COR-L47 (cell line): ENCODE results near the gene BCKDK.

Experiments
- DNase-seq: peaks from one replicate; lab custom pipeline; 2025; lab: John Stamatoyannopoulos, UW

Gene BCKDK

DNA sequence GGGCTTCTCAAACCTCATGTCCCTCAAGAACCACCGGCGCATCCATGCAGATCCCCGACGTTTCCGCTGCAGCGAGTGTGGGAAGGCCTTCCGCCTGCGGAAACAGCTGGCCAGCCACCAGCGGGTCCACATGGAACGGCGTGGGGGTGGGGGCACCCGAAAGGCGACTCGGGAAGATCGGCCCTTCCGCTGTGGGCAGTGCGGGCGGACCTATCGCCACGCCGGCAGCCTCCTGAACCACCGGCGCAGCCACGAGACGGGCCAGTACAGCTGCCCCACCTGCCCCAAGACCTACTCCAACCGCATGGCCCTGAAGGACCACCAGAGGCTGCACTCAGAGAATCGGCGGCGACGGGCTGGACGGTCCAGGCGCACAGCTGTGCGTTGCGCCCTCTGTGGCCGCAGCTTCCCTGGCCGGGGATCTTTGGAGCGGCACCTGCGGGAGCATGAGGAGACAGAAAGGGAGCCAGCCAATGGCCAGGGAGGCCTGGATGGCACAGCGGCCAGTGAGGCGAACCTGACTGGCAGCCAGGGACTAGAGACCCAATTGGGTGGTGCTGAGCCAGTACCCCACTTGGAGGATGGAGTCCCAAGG is 28.1 kb upstream of the BCKDK start:
- no peak for DNase-seq

DNA sequence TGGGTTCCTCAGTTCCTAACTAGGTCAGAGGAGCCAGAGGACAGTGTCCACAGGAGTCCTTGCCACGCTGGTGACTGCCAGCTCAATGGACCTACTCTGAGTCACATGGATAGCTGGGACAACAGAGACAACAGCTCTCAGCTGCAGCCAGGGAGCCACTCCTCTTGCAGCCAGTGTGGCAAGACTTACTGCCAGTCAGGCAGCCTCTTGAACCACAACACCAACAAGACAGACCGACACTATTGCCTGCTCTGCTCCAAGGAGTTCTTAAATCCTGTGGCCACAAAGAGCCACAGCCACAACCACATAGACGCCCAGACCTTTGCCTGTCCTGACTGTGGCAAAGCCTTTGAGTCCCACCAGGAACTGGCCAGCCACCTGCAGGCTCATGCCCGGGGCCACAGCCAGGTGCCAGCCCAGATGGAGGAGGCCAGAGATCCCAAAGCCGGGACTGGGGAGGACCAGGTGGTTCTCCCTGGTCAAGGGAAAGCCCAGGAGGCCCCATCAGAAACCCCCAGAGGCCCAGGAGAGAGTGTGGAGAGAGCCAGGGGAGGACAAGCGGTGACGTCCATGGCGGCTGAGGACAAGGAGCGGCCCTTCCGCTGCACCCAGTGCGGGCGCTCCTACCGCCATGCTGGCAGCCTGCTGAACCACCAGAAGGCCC is 27.3 kb upstream of the BCKDK start:
- no peak for DNase-seq

GRCh38 chr16:31081428-31082351 is 26.5 kb upstream of the BCKDK start:
- no peak for DNase-seq

GRCh38 chr16:31082368-31083045 is 25.7 kb upstream of the BCKDK start:
- DNase-seq, result no peak

DNA sequence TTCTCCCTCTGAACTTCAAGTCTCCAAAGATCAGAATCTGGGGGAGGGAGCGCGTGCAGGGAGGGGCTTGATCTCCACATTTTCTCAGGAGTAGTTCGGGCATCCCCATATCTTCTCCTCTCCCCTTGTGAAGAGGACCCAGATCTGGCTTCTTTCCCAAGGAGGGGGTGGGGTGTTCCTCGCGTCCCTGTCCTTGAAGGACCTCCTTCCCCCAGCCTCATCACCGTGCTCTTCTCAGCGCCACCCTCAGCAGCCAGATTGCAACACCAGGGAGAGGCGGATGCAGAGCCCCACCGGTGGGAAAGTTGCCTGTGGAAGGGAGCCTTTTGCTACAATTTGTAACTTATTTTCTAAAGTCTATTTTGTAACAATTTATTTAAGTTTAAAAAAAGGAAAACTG is 25.1 kb upstream of the BCKDK start:
- no peak for DNase-seq

- DNase-seq, result no peak
Observed at GRCh38 chr16:31083556-31083955, 24.6 kb upstream of the BCKDK start.

DNA sequence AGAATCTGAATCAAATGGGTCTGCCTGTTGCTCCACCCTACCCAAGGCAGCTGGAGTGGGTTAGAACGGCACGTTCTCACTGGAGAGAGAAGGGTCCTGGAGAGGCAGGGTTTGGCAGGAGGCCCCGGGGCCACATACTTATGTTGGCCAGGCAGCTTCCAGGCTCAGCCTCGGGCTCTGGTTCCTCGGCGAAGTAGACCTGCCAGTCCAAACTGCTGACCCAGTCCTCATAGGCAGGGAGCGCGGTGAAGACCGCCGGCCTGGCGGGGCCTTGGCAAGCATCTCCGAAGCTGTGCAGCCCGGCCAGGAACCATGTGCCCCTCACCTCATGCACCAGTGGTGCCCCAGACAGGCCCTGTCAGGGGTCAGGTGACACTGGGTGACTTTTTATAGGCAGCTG is 24.2 kb upstream of the BCKDK start:
- DNase-seq, result no peak

DNA sequence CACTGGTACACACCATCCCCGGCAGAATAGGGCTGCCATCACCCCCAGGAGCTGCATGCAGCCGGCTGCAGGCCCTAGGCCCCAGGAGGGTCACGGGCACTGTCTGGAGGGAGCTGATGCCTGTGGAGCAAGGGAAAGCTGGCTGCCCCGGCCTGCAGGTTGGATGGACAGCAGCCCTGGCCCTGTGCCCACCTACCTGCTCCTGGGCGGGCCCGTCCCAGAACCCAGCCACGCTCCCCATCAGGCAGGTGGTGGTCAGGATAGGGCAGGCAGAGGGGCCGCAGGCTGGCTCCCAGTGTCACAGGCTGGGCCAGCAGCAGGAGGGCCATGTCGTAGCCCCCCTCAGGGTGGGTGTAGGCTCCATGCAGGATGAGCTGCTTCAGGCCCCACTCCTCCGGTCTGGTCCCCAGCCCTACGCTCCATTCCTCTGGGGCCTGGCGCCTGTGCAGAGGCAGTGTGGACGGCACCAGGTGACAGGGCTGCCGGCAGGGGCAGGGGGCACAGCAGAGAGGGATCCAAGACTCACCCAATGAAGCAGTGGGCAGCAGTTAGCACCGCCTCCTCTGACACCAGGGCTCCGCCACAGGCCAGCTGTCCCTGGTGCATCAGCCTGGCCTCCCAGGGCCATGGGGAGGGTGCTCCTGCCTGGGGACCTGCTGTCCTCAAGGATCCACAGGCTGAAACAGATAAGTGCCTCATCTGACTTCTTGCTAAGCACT is 23.4 kb upstream of the BCKDK start:
- DNase-seq, result no peak

DNA sequence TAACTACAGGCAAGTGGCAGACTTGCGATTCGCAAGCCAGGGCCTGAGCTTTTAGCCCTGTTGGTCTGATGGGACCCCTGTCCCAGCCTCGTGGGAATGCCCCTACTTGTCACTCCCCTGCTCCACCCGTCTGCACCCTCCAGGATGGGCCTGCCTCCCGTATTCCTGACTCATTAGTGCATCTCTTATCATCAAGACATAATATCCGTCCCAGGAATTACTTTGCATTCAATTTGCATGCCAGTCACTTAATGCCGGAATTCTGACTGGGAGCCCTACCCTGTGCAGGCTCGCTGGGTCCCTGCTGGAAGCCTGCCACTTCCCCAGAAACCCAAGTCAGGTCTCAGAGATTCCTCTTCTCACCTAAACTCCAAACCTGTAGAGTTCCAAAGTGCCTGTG is 22.8 kb upstream of the BCKDK start:
- DNase-seq, result no peak

DNA sequence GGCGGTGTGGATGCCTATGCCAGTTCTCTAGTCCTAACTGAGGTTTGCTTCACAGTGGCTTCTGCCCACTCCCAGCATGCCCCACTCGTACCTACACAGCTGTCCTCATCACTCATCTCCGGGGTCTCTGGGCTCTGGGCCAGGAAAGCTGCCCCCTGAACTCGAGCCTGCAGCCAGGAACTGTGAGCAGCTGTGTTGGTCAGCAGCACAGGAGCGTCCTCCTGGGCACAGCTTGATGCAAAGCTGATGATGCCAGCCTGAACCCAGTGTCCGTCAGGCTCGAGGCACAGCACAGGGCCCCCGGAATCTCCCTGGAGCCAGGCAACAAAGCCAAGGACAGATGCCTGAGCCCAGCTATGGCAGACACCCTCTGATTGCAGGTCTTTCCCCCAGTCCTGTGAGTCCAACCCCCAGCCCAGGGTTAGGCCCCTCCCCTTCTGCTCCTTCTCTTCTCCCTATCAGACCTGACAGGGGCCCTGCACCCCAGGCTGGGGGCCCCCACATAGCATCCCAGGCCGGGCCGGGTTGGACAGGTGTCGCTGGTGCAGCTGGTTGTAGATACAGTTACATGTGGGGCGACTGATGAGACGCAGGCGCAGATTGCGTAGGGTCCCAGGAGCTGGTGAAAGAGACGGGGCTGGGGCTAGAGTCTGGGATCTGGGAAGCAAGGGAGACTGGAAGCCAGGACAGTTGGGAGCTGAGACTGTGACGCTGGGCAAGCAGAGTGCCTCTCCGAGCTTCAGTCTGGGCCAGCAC is 22.1 kb upstream of the BCKDK start:
- no peak for DNase-seq

- DNase-seq, result no peak
Observed at GRCh38 chr16:31086629-31086906, 21.6 kb upstream of the BCKDK start.

DNA sequence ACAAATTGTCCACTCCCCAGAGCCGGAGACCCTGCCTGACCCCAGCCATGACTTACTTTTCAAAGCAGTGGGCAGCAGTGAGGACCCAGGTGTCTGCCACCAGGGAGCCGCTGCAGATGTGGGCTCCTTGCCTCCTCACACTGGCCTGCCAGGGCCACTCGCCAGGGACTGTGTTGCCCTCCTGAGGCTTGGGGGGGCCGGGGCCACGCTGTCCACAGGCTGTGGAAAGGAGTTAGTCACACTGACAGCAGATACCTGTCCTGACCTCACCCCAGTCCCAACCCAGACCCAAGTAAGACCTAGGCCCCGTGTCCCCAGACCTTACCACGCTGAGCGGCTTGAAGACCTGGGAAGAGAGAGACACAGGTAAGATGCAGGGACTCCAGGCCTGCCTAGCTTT is 20.7 kb upstream of the BCKDK start:
- DNase-seq, result no peak

- DNase-seq, result no peak
Observed at GRCh38 chr16:31087971-31088370, 20.2 kb upstream of the BCKDK start.

- DNase-seq, result no peak
Observed at GRCh38 chr16:31088459-31089183, 19.6 kb upstream of the BCKDK start, which contains the start of gene PRSS53. Gene PRSS53 (minus strand): TSS chr16:31088943. CDS start chr16:31088809, 134 bp downstream.

GRCh38 chr16:31089199-31089598 is 19.0 kb upstream of the BCKDK start:
- no peak for DNase-seq

DNA sequence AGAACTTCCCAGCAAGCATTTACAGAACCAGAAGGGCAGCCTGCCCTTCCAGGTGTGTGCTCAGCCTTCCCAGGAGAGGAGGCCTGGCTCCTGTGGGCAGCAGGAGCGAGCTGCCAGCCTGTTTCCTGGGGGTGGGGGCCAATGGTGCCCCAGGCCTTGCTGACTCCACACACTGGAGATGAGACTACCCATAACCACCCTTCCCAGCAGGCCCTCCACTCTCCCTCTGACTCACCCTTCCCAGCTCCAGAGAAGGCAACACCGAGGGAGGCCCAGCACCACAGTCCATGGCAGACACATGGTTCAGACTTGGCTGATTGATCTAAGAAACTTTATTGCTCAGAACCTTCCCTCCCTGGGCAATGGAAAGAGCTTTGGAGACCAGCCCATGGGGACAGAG is 17.6 kb upstream of the BCKDK start:
- no peak for DNase-seq

- no peak for DNase-seq
Observed at GRCh38 chr16:31092330-31092729, 15.9 kb upstream of the BCKDK start.

DNA sequence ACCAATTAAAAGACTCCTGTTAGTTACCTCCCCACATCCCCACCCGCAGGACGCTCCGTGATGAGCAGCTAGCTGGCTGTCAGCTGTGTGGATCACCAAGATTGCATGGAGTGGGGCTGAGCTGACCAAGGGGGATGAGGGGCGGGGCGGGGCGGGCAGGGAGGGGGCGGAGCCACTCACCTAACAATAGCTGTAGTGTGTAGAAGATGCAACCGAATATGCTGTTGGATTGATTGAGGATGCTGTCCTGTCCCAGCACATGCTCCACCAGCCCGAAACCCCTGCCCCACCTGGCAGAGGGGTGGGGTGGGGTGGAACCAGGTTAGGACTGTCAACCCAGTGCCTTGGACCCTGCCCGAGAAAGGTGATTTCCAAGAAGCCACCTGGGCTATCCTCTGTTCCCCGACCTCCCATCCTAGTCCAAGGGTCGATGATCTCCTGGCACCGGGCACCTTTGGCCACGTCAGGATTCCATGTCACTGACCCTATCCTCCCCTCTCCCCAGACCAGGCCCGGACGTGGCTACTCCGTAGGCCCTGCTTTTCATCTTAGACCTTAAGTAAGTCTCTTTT is 15.0 kb upstream of the BCKDK start:
- DNase-seq, result peak; percentile 49

DNA sequence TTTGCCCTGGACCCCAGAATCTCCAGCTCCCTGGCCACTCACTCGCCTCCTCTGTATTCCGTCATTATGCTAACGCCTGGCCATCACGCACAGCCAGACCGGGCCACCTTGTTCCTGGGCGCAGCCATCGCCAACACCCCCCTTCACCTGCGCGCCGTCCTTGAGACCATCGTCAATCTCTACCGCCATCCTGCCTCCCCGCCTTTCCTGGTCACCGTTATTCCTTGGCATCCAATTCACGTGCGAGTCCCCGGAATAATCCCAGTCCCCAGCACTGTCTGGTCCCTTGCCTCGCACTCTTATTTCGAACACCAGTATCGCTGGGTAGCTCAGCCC is 14.1 kb upstream of the BCKDK start:
- no peak for DNase-seq

DNA sequence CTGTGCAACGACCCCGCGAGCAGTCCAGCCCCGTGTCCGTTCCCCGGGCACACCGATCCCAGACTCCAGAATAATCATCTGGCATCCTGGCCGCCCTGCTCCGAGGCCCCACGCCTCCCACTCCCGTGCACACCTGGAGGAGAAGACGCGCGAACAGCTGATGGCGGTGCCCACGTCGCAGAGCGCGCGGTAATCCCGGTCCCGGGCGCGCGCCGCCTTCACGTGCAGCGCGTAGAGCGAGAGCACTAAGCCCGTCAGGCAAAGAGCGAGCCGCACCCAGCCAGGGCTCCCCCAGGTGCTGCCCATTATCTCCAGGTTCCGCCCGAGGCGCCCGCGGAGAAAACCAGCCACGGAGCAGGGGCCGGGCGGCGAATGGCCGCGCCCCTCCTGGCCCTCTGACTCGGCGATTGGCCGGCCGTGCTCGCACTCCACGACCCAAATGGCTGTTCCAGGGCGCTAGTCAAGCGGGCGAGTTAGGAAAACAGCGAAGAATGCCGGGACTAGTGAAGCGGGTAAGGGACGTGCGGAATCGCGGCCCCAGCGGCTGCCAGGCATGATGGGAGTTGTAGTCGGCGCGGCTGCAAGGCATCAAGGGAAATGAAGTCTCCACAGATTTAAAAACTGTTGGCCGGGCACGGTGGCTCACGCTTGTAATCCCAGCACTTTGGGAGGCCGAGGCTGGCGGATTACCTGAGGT is 13.6 kb upstream of the BCKDK start, which contains the start of gene VKORC1:
VKORC1 (minus strand) TSS at position 374 of the 697 bp plus-strand sequence; CDS start at position 306, 68 bp downstream.
- DNase-seq, result peak; percentile 98
